Measurements from ENCODE around the gene CLN3.
"Not testable (repeated sequence)": the region's sequence is repeated elsewhere in the genome, so short reads cannot be mapped to it uniquely, and the experiment has no call there.

Gene CLN3

GRCh38 chr16:28491970-28492474 lies at the start of gene CLN3:
Gene CLN3 (minus strand): TSS chr16:28492074. CDS start chr16:28491759, 315 bp downstream.
- FAIRE-seq = no peak

- FAIRE-seq = no peak
These were observed 48.5 kb upstream of the CLN3 start for GRCh38 chr16:28540346-28540745.

GRCh38 chr16:28538733-28539596 lies 47.1 kb upstream of the CLN3 start, which contains the start of gene NUPR1:
Gene NUPR1 (minus strand): TSS chr16:28538974. CDS start chr16:28538907, 67 bp downstream.
- FAIRE-seq = no peak

DNA sequence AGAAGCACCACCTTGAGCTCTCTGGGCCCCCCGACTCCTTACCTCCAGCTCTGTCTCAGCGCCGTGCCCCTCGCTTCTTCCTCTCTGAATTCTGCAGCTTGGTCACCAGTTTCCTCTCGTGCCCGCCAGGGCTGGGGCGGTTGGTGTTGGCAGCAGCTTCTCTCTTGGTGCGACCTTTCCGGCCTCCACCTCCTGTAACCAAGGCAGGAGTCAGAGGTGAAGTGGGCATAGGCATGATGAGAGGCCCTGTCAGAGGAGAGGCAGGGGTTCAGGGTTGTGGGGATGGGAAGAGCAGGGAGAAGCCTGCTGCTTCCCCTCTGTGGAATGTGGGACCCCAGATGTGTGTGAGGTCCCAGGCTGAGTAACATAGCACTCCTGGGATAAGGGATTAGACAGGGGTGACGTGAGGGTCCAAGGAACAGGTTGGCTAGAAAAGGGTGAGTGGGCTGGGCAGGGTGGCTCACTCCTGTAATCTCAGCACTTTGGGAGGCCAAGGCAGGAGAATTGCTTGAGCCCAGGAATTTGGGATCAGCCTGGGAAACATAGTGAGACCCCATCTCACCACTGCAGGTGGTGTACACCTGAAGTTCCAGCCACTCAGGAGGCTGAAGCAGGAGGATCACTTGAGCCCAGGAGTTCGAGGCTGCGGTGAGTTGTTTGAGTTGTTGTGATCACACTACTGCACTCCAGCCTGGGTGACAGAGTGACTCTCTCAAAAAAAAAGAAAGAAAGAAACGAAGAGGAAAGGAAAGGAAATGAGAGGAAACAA lies 46.3 kb upstream of the CLN3 start:
- no peak for FAIRE-seq

GRCh38 chr16:28537076-28537475 lies 45.2 kb upstream of the CLN3 start:
- FAIRE-seq = no peak

GRCh38 chr16:28534542-28535373 lies 42.9 kb upstream of the CLN3 start:
- FAIRE-seq = no peak

DNA sequence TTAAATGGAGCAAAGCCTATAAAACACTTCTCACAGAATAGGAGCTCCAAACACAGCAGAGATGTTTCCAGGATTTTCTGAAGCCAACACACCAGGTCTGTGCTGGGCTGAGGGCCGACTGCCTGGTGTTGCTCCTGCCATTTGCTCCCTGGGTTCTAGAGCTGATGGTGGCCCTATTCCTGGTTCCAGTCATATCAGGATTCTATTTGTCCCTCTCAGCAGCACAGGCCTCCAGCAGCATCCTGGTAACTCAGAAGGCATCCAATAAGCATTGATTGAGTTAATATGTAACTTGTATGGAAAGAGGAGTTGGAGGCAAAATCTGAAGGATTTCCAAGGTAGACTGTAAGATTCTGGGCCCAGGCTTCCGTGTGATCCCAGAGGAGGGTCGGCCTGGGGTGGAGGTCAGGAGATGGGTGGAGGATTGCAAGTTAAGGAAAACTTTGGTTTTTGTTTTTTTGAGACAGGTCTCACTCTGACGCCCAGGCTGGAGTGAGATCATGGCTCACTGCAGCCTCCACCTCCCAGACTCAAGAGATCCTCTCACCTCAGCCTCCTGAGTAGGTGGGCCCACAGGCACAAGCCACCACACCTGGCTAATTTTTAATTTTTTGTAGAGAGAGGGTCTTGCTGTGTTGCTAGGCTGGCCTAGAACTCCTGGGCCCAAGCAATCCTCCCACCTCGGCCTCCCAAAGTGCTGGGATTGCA lies 41.2 kb upstream of the CLN3 start:
- no peak for FAIRE-seq

DNA sequence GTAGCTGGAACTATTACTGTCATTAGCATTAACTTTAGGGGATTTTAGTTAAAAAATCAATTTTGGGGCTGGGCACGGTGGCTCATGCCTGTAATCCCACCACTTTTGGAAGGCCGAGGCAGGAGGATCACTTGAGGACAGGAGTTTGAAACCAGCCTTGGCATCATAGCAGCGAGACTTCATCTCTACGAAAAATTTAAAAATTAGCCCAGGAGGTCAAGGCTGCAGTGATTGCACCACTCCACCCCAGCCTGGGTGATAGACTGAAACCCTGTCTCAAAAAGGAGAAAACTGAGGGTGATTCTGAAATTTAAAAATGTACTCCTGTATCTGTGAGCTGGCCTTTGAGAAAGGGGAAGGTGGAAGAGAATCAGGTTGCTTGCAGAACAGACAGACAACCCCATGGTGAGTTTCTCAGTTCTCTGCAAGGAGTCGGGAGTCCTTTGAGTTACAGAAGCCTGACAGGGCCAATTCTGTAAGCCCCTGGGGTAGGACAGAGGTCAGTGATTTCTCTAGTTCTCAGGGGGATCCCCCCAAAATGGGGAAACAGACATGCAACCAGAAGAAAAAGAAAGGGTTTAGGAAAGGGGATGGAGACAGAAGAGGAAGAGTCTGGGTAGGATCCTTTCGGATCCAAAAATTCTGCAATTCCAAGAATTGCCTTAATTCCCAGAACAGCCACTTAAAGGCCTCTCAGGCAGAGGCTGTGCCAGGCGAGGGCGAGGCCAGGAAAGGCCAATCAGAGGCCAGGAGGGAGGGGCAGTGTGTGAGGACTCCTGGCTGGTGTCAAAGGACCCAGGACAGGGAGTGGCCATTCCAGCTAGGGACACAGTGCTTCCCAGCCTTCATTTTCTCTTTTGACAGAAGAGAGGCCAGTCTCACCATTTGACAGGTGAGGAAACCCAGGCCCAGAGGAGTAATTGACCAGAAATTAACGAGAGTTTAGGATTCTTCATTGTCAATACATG lies 40.2 kb upstream of the CLN3 start:
- FAIRE-seq = no peak

DNA sequence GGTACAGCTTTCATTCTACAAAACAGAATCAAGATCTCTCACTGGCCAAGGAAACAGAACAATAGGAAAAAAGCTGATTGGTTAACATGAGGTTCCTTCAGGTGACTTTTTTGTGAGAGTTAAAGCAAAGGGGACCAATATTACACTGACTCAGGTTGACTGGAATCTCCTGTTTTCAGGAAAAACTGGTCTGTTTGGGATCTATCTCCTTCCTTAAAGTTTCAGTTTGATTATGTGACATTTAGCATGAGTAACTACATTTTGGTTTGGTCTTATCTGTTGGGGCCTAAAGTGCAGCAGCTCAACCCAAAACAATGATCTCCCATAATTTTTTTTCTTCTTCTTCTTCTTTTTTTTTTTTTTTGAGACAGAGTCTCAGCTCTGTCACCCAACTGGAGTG lies 37.2 kb upstream of the CLN3 start:
- FAIRE-seq = no peak

GRCh38 chr16:28528463-28528867 lies 36.6 kb upstream of the CLN3 start:
- FAIRE-seq = no peak

DNA sequence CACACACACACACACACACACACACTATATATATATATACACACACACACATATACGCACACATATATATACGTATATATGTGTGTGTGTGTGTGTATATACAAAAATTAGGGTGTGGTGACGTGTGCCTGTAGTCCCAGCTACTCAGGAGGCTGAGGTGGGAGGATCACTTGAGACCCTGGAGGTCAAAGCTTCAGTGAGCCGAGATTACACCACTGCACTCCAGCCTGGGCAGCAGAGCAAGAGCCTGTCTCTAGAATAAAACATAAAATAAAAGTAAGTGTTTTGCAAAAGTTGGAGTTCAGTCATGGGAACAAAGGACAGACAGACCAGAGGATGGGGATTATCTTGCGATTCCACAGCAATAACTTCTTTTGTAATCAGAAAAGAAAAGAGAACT lies 36.1 kb upstream of the CLN3 start:
- FAIRE-seq = no peak

GRCh38 chr16:28527100-28527785 lies 35.4 kb upstream of the CLN3 start:
- not testable (repeated sequence) for FAIRE-seq

GRCh38 chr16:28526201-28527099 lies 34.6 kb upstream of the CLN3 start:
- FAIRE-seq = no peak

GRCh38 chr16:28524681-28525171 lies 32.9 kb upstream of the CLN3 start:
- no peak for FAIRE-seq

GRCh38 chr16:28522792-28523191 lies 30.9 kb upstream of the CLN3 start:
- no peak for FAIRE-seq

GRCh38 chr16:28521436-28521835 lies 29.6 kb upstream of the CLN3 start:
- FAIRE-seq = no peak

DNA sequence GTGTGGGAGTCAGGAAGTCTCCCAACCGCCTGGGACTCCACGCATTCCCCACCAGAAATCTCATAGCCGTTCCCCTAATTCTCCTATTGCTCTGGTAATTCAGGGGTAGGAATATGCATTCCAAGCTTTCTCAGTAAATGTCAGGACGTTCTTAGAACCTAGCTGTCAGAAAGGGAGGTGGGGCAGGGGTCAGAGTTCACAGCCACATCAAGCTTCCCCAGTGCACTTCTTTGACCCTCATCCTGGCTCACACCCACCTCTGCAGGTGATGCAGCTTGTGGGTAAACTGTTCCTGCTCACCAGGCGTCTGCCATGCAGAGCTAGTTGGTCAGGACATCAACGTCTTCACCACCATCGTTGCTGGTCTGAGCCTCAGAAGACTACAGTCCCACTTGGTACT lies 28.8 kb upstream of the CLN3 start:
- no peak for FAIRE-seq

DNA sequence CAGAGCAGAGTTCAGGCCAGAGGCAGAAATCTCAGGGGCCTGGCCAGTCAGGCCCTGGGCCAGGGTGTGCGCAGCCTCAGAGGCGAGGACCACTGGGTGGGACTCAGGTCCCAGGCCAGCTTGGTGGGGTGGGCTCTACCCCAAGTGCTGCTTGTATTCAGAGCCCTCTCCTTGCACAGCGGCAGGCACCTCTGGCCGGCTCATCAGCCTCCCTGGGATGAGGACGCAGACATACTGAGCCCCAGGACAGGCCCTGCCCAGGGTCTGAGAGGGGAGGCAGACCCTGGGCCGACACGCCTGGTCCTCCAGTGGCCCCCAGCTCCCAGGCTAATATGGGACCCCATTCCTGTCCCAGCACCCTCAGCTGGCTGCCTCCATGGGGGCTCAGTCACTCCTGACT lies 22.4 kb upstream of the CLN3 start:
- FAIRE-seq = no peak
